ENCODE results near the gene YJEFN3. TPM values are rescaled to one million over a fixed set of nuclear protein-coding genes. Genes with fewer than 3 reads are reported as not detected.

The YJEFN3 gene
- total RNA-seq, 3 donors from 2014 or later: 10.6 to 13.7 (median 13.4) TPM

GRCh38 chr19:19491321-19492025, 37.2 kb upstream of the YJEFN3 start:
- peaks cover 44% of the 10 kb centered on the region for H3K4me1 Mint-ChIP-seq (ENCODE audit: low read depth)
- no peaks in the 10 kb centered on the region for H3K27me3 Mint-ChIP-seq (ENCODE audit: low read depth)
- ATAC-seq (no peak), DNase-seq (no peak)
- H3K4me3 Mint-ChIP-seq: no peak overlapping the region
- peaks cover 18% of the 10 kb centered on the region for H3K36me3 Mint-ChIP-seq (ENCODE audit: insufficient read depth)
- H3K9me3 Mint-ChIP-seq: no peaks in the 10 kb centered on the region

GRCh38 chr19:19492026-19492610, 36.6 kb upstream of the YJEFN3 start:
- DNase-seq: no peak
- no peak for ATAC-seq
- H3K27me3 Mint-ChIP-seq (ENCODE audit: low read depth): no peaks in the 10 kb centered on the region
- H3K4me1 Mint-ChIP-seq (ENCODE audit: low read depth): peaks cover 38% of the 10 kb centered on the region
- no peak overlapping the region for H3K4me3 Mint-ChIP-seq
- peaks cover 20% of the 10 kb centered on the region for H3K36me3 Mint-ChIP-seq (ENCODE audit: insufficient read depth)
- no peaks in the 10 kb centered on the region for H3K9me3 Mint-ChIP-seq

DNA sequence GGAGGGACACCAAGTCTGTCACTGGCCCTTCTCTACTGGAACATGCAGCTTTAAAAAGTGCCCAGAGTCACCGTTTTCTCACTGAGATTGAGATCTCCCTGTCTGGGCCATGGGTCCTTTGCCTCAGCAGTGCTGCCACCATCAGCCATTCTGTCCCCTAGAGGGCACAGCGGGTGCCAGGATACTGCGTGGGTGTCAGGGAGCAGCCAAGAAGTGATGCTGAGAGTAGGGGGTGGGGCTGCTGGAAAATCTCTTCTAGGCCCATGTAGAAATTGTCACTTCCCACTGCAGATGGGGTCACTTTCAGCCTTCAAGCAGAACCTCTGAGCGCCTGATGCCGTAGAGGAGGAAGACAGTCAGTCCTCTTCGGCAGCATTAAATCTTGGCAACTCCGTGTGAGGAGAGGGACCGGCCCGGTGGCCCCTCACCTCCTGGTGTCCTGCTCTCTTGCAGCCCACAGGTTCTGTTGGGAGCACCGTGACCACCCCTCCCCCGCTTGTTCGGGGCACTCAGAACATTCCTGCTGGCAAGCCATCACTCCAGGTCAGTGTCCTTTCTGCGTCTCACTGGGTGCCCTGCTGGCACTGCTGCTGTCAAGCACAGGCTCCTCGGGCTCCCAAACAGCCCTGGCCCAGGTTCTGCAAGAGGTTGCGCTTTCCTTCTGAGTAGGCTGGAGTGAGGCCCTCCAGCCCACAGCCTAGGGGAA, 34.7 kb upstream of the YJEFN3 start:
- H3K4me1 Mint-ChIP-seq (ENCODE audit: low read depth): peaks cover 20% of the 10 kb centered on the region
- no peaks in the 10 kb centered on the region for H3K27me3 Mint-ChIP-seq (ENCODE audit: low read depth)
- no peaks in the 10 kb centered on the region for H3K9me3 Mint-ChIP-seq
- H3K4me3 Mint-ChIP-seq: no peak overlapping the region
- H3K36me3 Mint-ChIP-seq (ENCODE audit: insufficient read depth): peaks cover 20% of the 10 kb centered on the region
- DNase-seq (no peak), ATAC-seq (no peak)

DNA sequence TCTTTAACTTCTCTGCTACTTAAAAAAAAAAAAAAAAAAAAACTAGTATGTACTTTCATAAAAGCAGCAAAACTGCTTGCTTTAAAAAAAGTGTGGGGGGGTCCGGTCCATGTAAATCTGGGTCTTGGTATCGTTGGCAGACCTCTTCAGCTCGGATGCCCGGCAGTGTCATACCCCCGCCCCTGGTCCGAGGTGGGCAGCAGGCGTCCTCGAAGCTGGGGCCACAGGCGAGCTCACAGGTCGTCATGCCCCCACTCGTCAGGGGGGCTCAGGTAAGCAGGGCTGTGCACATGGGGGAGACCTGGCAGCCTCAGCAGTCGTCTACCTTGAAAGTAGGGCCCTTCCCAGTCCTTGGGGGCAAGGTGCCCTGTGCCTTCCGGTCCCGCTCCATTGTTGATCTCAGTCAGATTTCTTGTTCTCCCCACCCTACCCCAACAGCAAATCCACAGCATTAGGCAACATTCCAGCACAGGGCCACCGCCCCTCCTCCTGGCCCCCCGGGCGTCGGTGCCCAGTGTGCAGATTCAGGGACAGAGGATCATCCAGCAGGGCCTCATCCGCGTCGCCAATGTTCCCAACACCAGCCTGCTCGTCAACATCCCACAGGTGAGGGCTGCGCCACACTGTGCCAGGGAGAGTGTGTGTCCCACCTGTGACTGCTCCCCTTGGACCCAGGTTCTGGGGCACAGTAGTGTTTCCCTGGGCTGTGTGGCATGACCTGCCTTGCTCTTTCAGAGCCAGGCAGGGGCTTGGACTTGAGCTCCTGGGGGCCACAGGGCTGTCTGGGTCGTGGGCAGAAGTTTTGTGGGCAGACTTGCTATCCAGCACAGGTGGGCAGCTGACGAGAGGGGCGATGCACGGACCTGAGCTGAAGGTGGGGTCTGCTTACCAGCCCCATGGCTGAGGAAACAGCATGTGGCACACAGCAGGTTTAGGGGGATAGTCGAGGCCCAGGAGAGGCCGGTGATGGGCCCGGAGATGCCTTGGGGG, 32.8 kb upstream of the YJEFN3 start:
- ATAC-seq: no peak
- no peaks in the 10 kb centered on the region for H3K27me3 Mint-ChIP-seq (ENCODE audit: low read depth)
- no peak overlapping the region for H3K4me3 Mint-ChIP-seq
- no peak for DNase-seq
- peaks cover 20% of the 10 kb centered on the region for H3K36me3 Mint-ChIP-seq (ENCODE audit: insufficient read depth)
- H3K9me3 Mint-ChIP-seq: no peaks in the 10 kb centered on the region
- H3K4me1 Mint-ChIP-seq (ENCODE audit: low read depth): peaks cover 2% of the 10 kb centered on the region

- no peak overlapping the region for H3K4me3 Mint-ChIP-seq
- H3K9me3 Mint-ChIP-seq: no peaks in the 10 kb centered on the region
- no peaks in the 10 kb centered on the region for H3K27me3 Mint-ChIP-seq (ENCODE audit: low read depth)
- no peak for ATAC-seq
- H3K4me1 Mint-ChIP-seq (ENCODE audit: low read depth): peaks cover 2% of the 10 kb centered on the region
- H3K36me3 Mint-ChIP-seq (ENCODE audit: insufficient read depth): peaks cover 34% of the 10 kb centered on the region
- DNase-seq: no peak
Measured at GRCh38 chr19:19498255-19498991, 30.3 kb upstream of the YJEFN3 start.

- Mint-ChIP-seq H3K27me3 (ENCODE audit: low read depth) (no peaks in the 10 kb centered on the region), H3K4me3 (no peak overlapping the region), H3K36me3 (ENCODE audit: insufficient read depth) (peaks cover 40% of the 10 kb centered on the region), H3K9me3 (no peaks in the 10 kb centered on the region), H3K4me1 (ENCODE audit: low read depth) (no peaks in the 10 kb centered on the region)
- DNase-seq (no peak), ATAC-seq (no peak)
Measured at GRCh38 chr19:19499272-19499995, 29.3 kb upstream of the YJEFN3 start.

- no peaks in the 10 kb centered on the region for H3K27me3 Mint-ChIP-seq (ENCODE audit: low read depth)
- H3K36me3 Mint-ChIP-seq (ENCODE audit: insufficient read depth): peaks cover 34% of the 10 kb centered on the region
- no peaks in the 10 kb centered on the region for H3K9me3 Mint-ChIP-seq
- DNase-seq (no peak), ATAC-seq (no peak)
- H3K4me3 Mint-ChIP-seq: no peak overlapping the region
- H3K4me1 Mint-ChIP-seq (ENCODE audit: low read depth): no peaks in the 10 kb centered on the region
Measured at GRCh38 chr19:19500975-19501644, 27.6 kb upstream of the YJEFN3 start.

DNA sequence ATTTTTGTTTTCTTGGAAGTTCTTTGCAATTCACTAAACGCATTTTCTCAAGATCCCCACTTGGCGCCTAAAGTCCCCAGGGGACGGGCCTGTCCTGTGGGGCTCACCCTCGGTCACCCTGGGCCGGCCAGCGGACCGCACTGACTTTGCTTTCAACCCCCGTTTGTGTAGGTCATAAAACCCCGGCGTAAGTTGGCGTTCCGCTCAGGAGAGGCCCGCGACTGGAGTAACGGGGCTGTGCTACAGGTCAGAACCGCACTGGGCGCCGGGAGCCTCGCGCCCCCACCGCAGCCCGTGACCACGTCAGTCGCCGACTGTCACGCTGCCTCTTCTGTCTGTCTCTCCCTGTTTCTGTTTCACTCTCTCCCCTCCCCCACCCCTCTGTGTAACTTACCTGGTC, 26.9 kb upstream of the YJEFN3 start:
- Mint-ChIP-seq H3K9me3 (no peaks in the 10 kb centered on the region), H3K4me1 (ENCODE audit: low read depth) (no peaks in the 10 kb centered on the region), H3K27me3 (ENCODE audit: low read depth) (no peaks in the 10 kb centered on the region), H3K4me3 (no peak overlapping the region), H3K36me3 (ENCODE audit: insufficient read depth) (peaks cover 35% of the 10 kb centered on the region)
- no peak for DNase-seq
- ATAC-seq: no peak

DNA sequence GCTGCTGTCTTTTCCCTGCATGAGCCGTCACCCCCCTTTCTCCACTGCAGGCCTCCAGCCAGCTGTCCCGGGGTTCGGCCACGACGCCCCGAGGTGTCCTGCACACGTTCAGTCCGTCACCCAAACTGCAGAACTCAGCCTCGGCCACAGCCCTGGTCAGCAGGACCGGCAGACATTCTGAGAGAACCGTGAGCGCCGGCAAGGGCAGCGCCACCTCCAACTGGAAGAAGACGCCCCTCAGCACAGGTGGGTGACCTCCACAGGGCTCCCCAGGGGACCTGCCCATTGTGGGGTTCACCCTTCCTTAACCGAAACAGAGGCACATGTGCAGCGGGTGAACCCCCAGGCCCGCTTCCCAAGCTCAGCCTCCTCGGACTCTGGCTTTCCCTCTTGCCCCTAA, 26.4 kb upstream of the YJEFN3 start:
- Mint-ChIP-seq H3K4me3 (no peak overlapping the region), H3K27me3 (ENCODE audit: low read depth) (no peaks in the 10 kb centered on the region)

GRCh38 chr19:19502808-19503602, 25.7 kb upstream of the YJEFN3 start:
- DNase-seq (no peak), ATAC-seq (no peak)
- no peaks in the 10 kb centered on the region for H3K27me3 Mint-ChIP-seq (ENCODE audit: low read depth)
- no peaks in the 10 kb centered on the region for H3K4me1 Mint-ChIP-seq (ENCODE audit: low read depth)
- no peak overlapping the region for H3K4me3 Mint-ChIP-seq
- peaks cover 35% of the 10 kb centered on the region for H3K36me3 Mint-ChIP-seq (ENCODE audit: insufficient read depth)
- H3K9me3 Mint-ChIP-seq: no peaks in the 10 kb centered on the region

More for the DNA sequence above, 26.4 kb upstream of the YJEFN3 start:
- Mint-ChIP-seq H3K4me1 (ENCODE audit: low read depth) (no peaks in the 10 kb centered on the region), H3K9me3 (no peaks in the 10 kb centered on the region), H3K36me3 (ENCODE audit: insufficient read depth) (peaks cover 35% of the 10 kb centered on the region)
- ATAC-seq (no peak), DNase-seq (no peak)

- H3K9me3 Mint-ChIP-seq: no peaks in the 10 kb centered on the region
- H3K36me3 Mint-ChIP-seq (ENCODE audit: insufficient read depth): peaks cover 35% of the 10 kb centered on the region
Measured at GRCh38 chr19:19504754-19505668, 23.7 kb upstream of the YJEFN3 start.

More at GRCh38 chr19:19504754-19505668, 23.7 kb upstream of the YJEFN3 start:
- ATAC-seq (no peak), DNase-seq (no peak)
- no peaks in the 10 kb centered on the region for H3K27me3 Mint-ChIP-seq (ENCODE audit: low read depth)
- H3K4me3 Mint-ChIP-seq: no peak overlapping the region
- H3K4me1 Mint-ChIP-seq (ENCODE audit: low read depth): no peaks in the 10 kb centered on the region
